Fibroblast of lung (primary cell): ENCODE measurements around the gene MTNR1B.

ENCODE experiments used
- EZH2 ChIP-seq: IDR thresholded peaks from 2 replicates; pipeline ENCODE4 v1.5.1; 2012; ENCODE audit warnings: low read length, control low read depth, mild to moderate bottlenecking; ENCODE audit errors: missing control alignments
- TF ChIP-seq, protein P1 (sequence below), 2 donors: IDR thresholded peaks in 1 of 2; conservative IDR thresholded peaks in 1 of 2; 1 replicate in 1 of 2; 2 replicates in 1 of 2; pipeline ENCODE4 v1.5.1; 2011 to 2012; ENCODE audit warnings: low read length in 2 of 2, control low read depth in 1 of 2, inconsistent platforms in 1 of 2, low read depth in 1 of 2, mild to moderate bottlenecking in 1 of 2

DNA sequence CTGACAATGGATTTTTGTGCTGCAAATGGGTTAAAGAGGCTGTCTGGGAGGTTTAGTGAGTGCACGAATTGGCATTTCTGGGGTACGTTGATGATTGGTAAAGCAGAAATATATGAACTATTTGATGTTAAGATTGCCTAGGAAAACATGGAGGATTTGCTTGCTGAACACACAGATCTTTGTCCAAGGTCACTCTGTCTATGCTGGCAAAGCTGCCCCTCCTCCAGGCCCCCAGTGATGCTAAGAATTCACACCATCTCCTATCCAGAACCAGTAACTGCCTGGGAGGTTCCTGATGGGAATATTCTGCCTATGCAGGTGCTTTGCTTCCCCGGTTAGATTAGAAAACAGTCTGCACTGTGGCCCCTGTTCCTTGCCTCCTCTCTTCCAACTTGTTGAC is 5.8 kb downstream of the MTNR1B start:
- TF ChIP-seq, protein P1, sequence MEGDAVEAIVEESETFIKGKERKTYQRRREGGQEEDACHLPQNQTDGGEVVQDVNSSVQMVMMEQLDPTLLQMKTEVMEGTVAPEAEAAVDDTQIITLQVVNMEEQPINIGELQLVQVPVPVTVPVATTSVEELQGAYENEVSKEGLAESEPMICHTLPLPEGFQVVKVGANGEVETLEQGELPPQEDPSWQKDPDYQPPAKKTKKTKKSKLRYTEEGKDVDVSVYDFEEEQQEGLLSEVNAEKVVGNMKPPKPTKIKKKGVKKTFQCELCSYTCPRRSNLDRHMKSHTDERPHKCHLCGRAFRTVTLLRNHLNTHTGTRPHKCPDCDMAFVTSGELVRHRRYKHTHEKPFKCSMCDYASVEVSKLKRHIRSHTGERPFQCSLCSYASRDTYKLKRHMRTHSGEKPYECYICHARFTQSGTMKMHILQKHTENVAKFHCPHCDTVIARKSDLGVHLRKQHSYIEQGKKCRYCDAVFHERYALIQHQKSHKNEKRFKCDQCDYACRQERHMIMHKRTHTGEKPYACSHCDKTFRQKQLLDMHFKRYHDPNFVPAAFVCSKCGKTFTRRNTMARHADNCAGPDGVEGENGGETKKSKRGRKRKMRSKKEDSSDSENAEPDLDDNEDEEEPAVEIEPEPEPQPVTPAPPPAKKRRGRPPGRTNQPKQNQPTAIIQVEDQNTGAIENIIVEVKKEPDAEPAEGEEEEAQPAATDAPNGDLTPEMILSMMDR (conservative IDR thresholded peaks at IDR 0.05 in 1 of 2, IDR thresholded peaks at IDR 0.05 in 1 of 2; ENCODE audit: low read depth in 1 of 2, low read length in 2 of 2) = no peak
- TF ChIP-seq EZH2 = no peak
